ENCODE results near the gene B4GALNT4. TPM values are rescaled to one million over a fixed set of nuclear protein-coding genes. Genes with fewer than 3 reads are reported as not detected.
"Not testable (repeated sequence)": the region's sequence is repeated elsewhere in the genome, so short reads cannot be mapped to it uniquely, and the experiment has no call there.

The B4GALNT4 gene
- total RNA-seq, 1 donor from 2014 or later: 0.28 TPM

DNA sequence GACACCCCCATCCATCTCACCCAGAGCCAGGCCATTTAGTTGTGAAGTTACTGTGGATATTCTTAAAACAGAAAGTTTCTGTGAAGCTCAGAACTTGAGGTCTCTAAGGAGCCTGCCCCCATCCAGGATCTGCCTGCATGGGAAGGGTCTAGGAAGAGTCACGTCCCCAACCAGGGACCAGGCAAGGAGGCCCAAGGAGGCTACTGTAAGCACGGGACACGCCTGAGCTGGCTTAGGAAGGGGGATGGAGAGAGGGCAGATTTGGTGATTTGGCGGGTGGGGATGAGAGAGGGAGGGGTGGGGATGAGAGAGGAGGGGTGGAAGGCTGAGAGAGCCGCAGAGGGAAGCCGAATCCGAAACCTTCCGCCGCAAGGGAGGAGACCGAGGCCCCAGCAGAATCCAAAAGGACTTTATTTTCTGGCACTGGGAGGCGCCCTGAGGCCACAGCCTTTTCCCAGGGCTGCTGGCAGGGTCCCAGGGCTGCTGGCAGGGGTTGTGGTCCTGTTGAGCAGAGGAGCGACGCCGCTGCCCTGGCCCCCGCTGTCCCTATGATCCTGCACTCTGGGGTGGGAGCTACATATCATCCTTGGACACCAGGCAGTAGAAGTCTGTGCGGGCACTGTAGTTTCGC lies 36.1 kb downstream of the B4GALNT4 start:
- peak; percentile 90 for DNase-seq (ENCODE audit: low spot score)
- peak; percentile 37 for ATAC-seq

DNA sequence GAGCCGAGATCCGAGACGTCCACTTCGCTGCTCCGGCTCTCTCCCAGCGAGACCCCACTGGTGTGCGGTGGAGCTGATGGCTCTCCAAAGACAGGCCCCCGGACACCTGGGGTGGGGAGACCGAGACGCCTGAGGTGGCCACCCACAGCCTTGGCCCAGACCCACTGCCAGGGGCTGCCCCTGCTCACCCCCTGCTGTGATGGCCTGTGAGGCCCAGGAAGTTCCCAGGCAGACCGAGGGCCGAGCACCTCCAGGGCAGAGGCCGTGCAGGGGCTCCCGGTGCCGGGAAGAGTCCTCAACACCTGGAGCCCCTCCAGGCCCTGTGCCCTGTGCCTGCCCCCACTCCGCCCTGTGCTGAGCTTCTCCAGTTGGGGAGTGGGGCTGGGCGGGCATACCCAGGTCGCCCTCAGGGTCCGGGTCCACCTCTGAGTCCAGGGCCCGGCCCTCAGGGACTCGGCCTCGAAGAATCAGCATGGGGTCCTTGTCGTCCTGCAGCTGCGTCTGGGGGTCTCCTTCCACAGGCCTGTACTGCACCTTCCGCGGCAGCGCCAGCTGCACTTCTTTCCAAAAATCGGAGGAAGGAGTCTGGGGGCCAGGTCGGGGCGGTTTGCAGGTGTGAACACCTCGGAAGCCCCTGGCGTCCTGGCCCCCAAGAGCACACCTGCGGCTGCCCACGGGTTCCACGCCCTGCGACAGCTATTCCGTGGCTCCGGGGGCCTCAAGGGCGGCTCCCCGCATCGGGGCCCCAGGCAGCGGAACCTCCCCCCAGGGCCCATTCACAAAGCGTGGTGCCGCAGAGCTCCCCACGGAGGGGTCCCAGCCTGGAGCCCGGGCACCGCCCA lies 36.9 kb downstream of the B4GALNT4 start:
- DNase-seq (ENCODE audit: low spot score) (no peak), ATAC-seq (no peak)

- DNase-seq (ENCODE audit: low spot score): peak; percentile 90
- ATAC-seq: peak; percentile 56
Observed at GRCh38 chr11:406796-407650, 37.7 kb downstream of the B4GALNT4 start.

DNA sequence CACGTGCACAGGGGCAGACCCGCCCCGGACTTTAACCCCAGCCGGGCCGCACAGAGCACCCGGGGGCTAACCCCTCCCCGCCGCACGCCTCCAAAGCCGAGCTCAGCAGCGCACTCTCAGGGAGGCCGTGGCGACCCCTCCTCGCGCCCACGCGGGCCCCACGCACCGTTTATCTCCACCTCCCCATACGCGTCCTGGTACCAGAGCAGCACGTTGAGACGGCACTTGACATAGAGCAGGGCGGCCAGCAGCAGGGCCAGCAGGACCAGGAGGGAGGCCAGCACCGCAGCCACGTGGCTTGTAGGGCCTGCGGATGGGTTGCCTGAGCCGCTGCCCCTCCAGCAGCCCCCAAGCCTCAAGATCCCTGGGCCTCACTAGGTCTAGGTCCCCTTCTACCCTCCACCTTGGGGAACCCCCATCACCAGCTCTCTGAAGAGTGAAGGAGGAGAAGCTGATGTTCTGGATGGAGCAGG lies 38.4 kb downstream of the B4GALNT4 start:
- no peak for ATAC-seq
- DNase-seq (ENCODE audit: low spot score): no peak

DNA sequence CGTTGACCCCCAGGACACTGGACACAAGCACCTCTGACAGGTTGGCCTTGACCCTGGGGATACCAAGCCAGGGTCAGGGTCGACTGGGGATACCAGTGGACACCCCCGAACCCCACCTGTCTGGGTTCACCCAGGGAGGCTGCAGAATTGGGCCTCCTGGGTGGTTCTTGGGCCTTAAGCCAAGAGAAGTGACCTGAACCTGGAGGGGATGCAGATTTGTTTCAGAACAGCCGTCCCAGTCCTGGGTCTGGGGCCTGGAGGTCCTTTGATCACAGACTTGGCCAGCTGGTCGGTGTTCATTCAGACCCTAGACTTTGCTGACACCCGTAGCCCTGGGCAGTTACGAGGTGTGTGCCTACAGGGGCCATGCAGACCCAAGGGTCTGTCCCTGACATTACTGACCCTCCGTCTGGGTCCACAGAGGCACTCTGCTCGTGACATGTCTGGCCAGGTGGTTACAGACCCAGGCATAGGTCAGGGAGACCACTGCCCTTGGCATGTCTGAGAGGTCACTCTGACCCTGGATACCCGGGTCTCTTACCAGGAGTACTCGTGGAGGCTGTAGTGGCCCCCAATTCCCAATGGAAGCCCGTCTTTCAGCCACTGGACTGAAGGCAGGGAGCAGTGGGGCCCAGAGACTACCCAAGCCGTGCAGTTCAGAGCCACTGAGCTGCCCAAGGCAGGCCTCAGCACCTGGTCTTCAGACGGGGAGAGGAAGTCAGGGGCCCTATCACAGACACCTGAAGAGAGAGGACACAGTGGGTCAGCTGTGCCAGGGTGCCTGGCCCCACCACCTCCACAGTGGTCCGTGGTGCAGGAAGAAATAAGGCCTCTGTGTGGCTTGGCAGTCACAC lies 39.1 kb downstream of the B4GALNT4 start:
- no peak for DNase-seq (ENCODE audit: low spot score)
- ATAC-seq: no peak

- peak; percentile 17 for ATAC-seq
- DNase-seq (ENCODE audit: low spot score): peak; percentile 68
Observed at GRCh38 chr11:409008-409599, 39.8 kb downstream of the B4GALNT4 start.

DNA sequence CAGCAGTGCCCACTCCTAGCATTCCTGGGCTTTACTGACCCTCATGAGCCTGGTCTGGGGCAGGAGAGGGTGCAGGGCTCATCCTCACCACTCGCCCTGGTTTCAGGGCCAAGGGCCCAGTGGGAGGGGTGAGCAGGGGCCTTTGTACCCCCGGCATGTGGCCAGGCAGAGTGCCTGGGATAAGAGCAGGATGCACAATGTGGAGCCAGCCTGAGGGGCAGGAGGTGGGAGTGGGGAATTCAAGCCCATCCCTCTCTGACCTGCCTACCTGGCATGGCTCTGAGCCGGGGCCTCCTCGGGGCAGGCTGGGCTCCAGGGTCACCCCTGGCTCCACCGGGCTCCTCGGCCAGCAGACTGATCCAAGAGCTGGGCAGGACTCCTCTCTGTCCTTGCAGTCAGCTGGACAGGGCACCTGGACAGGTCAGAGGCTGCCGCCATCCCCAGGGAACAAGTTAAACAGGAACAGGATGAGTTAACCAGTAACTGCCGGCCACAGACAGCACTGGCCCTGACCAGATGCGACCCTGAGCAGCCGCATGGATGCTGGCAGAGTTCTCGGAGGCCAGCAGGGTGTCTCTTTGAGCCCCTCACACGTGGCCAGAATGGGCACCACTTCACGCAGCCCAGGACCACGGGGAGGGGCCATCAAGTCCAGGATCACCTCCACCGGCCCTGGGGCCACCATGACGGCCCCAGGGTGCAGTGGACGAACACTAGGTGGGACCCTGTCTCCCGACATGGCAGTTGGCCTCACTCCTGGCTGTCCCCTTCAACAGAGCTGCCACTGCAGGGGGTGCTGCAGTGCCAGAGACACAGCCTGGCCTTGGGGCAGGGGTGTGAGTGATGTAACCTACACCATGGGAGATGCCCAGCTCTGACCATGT lies 40.5 kb downstream of the B4GALNT4 start:
- ATAC-seq: peak; percentile 71
- peak; percentile 97 for DNase-seq (ENCODE audit: low spot score)

- DNase-seq (ENCODE audit: low spot score); ATAC-seq: not testable (repeated sequence)
Observed at GRCh38 chr11:410711-411110, 41.4 kb downstream of the B4GALNT4 start.

DNA sequence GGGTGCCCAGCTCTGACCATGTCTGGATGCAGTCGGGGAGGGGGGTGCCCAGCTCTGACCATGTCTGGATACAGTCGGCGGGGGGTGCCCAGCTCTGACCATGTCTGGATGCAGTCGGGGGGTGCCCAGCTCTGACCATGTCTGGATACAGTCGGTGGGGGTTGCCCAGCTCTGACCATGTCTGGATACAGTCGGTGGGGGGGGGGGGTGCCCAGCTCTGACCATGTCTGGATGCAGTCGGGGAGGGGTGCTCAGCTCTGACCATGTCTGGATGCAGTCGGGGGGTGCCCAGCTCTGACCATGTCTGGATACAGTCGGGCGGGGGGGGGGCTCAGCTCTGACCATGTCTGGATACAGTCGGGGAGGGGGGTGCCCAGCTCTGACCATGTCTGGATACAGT lies 42.2 kb downstream of the B4GALNT4 start:
- not testable (repeated sequence) for ATAC-seq; DNase-seq (ENCODE audit: low spot score)

DNA sequence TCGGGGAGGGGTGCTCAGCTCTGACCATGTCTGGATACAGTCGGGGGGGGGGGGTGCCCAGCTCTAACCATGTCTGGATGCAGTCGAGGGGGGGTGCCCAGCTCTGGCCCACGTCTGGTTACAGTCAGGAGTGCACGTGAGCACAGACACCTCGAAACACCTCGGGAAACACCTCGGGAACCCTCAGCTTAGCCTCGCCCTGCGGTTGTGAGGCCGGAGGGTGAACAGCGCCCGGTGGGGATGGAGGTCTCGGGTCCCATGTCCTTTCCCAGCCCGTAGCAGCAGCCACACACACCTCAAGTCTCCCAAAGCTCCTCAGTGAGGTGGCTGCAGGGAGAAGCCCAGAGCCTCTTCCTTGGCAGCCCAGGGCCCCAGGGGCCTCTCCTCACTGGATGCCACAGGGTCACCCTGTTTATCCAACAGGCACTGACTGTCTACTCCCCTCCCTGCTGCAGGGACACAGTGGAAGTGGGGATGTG lies 43.4 kb downstream of the B4GALNT4 start:
- no peak for ATAC-seq
- no peak for DNase-seq (ENCODE audit: low spot score)

DNA sequence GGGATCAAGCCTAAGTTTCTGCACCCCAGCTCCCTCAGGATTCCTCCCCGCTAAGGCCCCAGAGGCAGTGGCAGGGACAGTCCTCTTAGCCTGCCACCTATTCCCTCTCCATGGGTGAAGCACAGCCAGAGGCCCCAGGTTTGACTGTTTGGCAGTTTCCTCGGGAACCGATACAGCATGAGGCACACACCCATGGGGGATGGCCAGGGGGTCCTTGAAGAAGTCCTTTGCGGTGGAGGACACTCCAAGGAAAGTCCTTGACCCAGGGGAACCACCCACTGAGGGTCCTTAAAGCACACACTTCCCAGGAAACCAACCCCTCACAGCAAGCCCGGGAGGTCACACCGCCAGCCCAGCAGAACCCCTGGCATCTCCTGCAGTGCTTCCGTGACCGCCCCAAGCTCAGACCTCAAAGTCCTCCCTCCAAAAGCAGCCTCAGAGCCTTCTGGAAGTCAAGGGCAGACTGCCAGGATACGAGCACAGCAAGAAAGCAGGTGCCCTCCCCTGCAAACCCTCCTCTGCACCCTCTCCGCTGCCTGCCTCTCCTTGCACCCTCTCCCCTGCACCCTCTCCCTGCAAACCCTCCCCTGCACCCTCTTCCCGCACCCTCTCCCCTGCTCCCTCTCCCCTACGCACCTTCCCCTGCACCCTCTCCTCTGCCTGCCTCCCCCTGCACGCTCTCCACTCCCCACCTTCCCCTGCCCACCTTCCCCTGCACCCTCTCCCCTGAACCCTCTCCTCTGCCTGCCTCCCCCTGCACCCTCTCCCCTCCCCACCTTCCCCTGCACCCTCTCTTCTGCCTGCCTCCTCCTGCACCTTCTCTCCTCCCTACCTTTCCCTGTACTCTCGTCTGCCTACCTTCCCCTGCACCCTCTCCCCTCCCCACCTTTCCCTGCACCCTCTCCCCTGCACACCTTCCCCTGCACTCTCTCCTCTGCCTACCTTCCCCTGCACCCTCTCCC lies 44.1 kb downstream of the B4GALNT4 start:
- ATAC-seq: no peak
- no peak for DNase-seq (ENCODE audit: low spot score)

GRCh38 chr11:414318-414857 lies 45.1 kb downstream of the B4GALNT4 start:
- ATAC-seq: no peak

GRCh38 chr11:415640-416041 lies 46.3 kb downstream of the B4GALNT4 start:
- ATAC-seq (no peak), DNase-seq (ENCODE audit: low spot score) (no peak)

More at GRCh38 chr11:414318-414857, 45.1 kb downstream of the B4GALNT4 start:
- DNase-seq (ENCODE audit: low spot score): no peak

GRCh38 chr11:416051-416756 lies 46.9 kb downstream of the B4GALNT4 start:
- no peak for DNase-seq (ENCODE audit: low spot score)
- peak; percentile 4 for ATAC-seq

GRCh38 chr11:416757-417621 lies 47.7 kb downstream of the B4GALNT4 start:
- no peak for DNase-seq (ENCODE audit: low spot score)
- peak; percentile 74 for ATAC-seq

Measured in left lobe of liver (tissue), 2 donors.